Psoas muscle (tissue), 8 donors: ENCODE measurements around the gene MCAT. TPM values are rescaled to one million over a fixed set of nuclear protein-coding genes. Genes with fewer than 3 reads are reported as not detected.

Experiments
- ATAC-seq, 4 donors: fragments of 200-7000 bp; cut with Tn5 transposase; one replicate each; pipeline ENCODE4 v1.9.1; 2020; ENCODE audit warnings: moderate library complexity in 3 of 4, mild to moderate bottlenecking in 2 of 4
- DNase-seq, 2 donors: peaks; one replicate each; pipeline ENCODE4 v3.0.0-alpha.2; 2020
- H3K27ac ChIP-seq: fragments of 200-600 bp; one replicate; pipeline ENCODE4 v1.8.0; 2022
- H3K27me3 ChIP-seq, 3 donors: fragments of 200-600 bp in 1 of 3; one replicate each; pipeline versions ENCODE4 v1.6.1 to v1.8.0; 2013 to 2022; ENCODE audit warnings: low read length in 2 of 3, mild to moderate bottlenecking in 2 of 3, moderate library complexity in 1 of 3; ENCODE audit not compliant: insufficient read depth in 3 of 3
- H3K36me3 ChIP-seq, 2 donors: fragments of 200-600 bp in 1 of 2; one replicate each; pipeline versions ENCODE4 v1.6.1 to v1.8.0; 2013 to 2022; ENCODE audit warnings: low read depth in 1 of 2, mild to moderate bottlenecking in 1 of 2, moderate library complexity in 1 of 2; ENCODE audit not compliant: insufficient read depth in 1 of 2
- H3K4me1 ChIP-seq: fragments of 200-600 bp; one replicate; pipeline ENCODE4 v1.8.0; 2022
- H3K4me3 ChIP-seq: fragments of 200-600 bp; one replicate; pipeline ENCODE4 v1.8.0; 2022; ENCODE audit warnings: mild to moderate bottlenecking
- H3K9me3 ChIP-seq: fragments of 200-600 bp; one replicate; pipeline ENCODE4 v1.8.0; 2022
- CTCF ChIP-seq: fragments of 200-600 bp; IDR thresholded peaks from one replicate; pipeline ENCODE4 v1.8.0; 2022; ENCODE audit warnings: antibody characterized with exemption
- WGBS, 3 donors: extraction: QIAGEN DNeasy Blood & Tissue Kit; methylation state at CpG; one replicate each; pipeline versions ENCODE4 v1.1.6 to v1.1.7; 2013; 5-methylcytosine and 5-hydroxymethylcytosine counted together
- intact Hi-C, 2 donors: fragments of 100-400 bp; cut with DNase I; formaldehyde crosslinking; loops; one replicate each; pipeline versions ENCODE4 v1.11.0 to v1.14.2; 2022
- polyA plus RNA-seq, 3 donors: library from polyadenylated mRNA; stranded (reverse); fragments of 200-250 nt; gene quantifications; one replicate each; pipeline ENCODE4 v1.2.3, GENCODE V29; 2013
- total RNA-seq, 4 donors: library from RNA; stranded (reverse); fragmentation: NEBNext Ultra II Directional in 2 of 4; extraction: Animal tissue kit (Norgen Biotek cat#: 25700) in 2 of 4; gene quantifications; one replicate each; pipeline versions ENCODE4 v1.2.1 to v1.2.4, GENCODE V29; 2021 to 2023
- donor health status: healthy with polysubstance abuse.
- donor health status: DM: no; HTN: no; CAD: no; lungs with moderate emphysema.
- donor health status: Bipolar disorder and iron deficiency.
- donor health status: healthy.
- donor health status: DM: yes; HTN: yes; CAD: no.
- donor health status: DM: no; HTN: no; CAD: no.
- donor health status: DM: no; HTN: no; CAD: no.
- donor health status: DM: yes; HTN: yes; CAD: no.

The MCAT gene
- total and polyA plus RNA-seq, 7 donors, result 14.8 to 33.4 (median 21.7) TPM

- no peaks in the 10 kb centered on the region for H3K4me1 ChIP-seq
- intact Hi-C loops, result no loop called here
- WGBS, 3 donors, result 86 to 88% (median 86%) methylated on average over 7 of the region's 7 CpGs
Observed at GRCh38 chr22:43116932-43117331, 26.3 kb downstream of the MCAT start.

GRCh38 chr22:43114958-43115357 is 28.2 kb downstream of the MCAT start:
- intact Hi-C loops, result no loop called here
- Histone ChIP-seq H3K27me3 (peaks cover 0 to 52% (median 14%) of the 10 kb centered on the region in 3 donors), H3K27ac (no peak overlapping the region), H3K4me1 (peaks cover 12% of the 10 kb centered on the region), H3K9me3 (no peaks in the 10 kb centered on the region), H3K4me3 (no peak overlapping the region), H3K36me3 (no peaks in the 10 kb centered on the region)
- WGBS, 3 donors, result 51 to 58% (median 55%) methylated on average over 5 of the region's 5 CpGs
- DNase-seq, result no peak
- TF ChIP-seq CTCF, result no peak
- ATAC-seq, result no peak

More at GRCh38 chr22:43116932-43117331, 26.3 kb downstream of the MCAT start:
- DNase-seq (no peak), ATAC-seq (no peak)
- Histone ChIP-seq H3K27ac (no peak overlapping the region), H3K36me3 (no peaks in the 10 kb centered on the region), H3K4me3 (no peak overlapping the region), H3K9me3 (no peaks in the 10 kb centered on the region), H3K27me3 (peaks cover 0 to 32% (median 4%) of the 10 kb centered on the region in 3 donors)
- TF ChIP-seq CTCF, result no peak

GRCh38 chr22:43113526-43114251 is 29.5 kb downstream of the MCAT start:
- ATAC-seq (no peak), DNase-seq (no peak)
- intact Hi-C loops, result no loop called here
- peaks cover 0 to 62% (median 17%) of the 10 kb centered on the region in 3 donors for H3K27me3 ChIP-seq
- 54 to 57% (median 55%) methylated on average over 13 of the region's 13 CpGs for WGBS, 3 donors
- H3K27ac ChIP-seq, result no peak overlapping the region
- no peaks in the 10 kb centered on the region for H3K36me3 ChIP-seq
- no peaks in the 10 kb centered on the region for H3K9me3 ChIP-seq
- H3K4me3 ChIP-seq, result no peak overlapping the region
- peaks cover 12% of the 10 kb centered on the region for H3K4me1 ChIP-seq
- TF ChIP-seq CTCF, result no peak

- DNase-seq (no peak), ATAC-seq (peak; percentile 36 to 50 (median 38))
- WGBS, 3 donors, result 3 to 5% (median 4%) methylated on average over 66 to 86 of the region's 86 CpGs
- no peaks in the 10 kb centered on the region for H3K9me3 ChIP-seq
- no peak overlapping the region for H3K27ac ChIP-seq
- TF ChIP-seq CTCF, result no peak
- intact Hi-C loops, result no loop called here
- peak overlapping the region; percentile 71 for H3K4me3 ChIP-seq
- peaks cover 0 to 70% (median 17%) of the 10 kb centered on the region in 3 donors for H3K27me3 ChIP-seq
- H3K4me1 ChIP-seq, result peaks cover 12% of the 10 kb centered on the region
- H3K36me3 ChIP-seq, result no peaks in the 10 kb centered on the region
Observed at GRCh38 chr22:43110927-43111623, 32.1 kb downstream of the MCAT start.
